Measurements from ENCODE around the gene KLHL15.

KLHL15 gene

DNA sequence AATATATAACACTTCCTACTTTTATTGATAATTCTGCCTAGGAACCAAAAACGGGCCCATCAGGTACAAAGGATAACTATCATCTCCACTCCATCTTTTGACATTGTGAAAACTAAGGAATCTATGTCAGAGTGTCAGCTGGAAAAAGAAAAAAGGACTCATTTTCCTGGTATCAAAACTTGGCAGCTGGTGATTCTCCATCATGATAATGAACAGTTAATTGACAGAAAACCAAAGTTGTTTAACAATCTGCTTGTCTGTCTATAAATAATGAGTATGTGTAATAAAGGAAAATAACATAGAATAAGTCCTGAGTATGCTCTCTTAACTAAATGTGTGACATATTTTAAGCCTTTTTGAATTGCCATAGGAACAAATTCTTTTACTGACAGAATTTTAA is 87.8 kb downstream of the KLHL15 start:
- Histone ChIP-seq H3K4me2 (no peak overlapping the region), H3K36me3 (ENCODE audit: insufficient read depth) (no peaks in the 10 kb centered on the region), H3K27ac (no peak overlapping the region), H4K20me1 (ENCODE audit: insufficient read depth) (no peaks in the 10 kb centered on the region), H3K4me1 (ENCODE audit: low read depth, poor library complexity, severe bottlenecking) (no peaks in the 10 kb centered on the region), H2AFZ (ENCODE audit: low read depth) (no peak overlapping the region), H3K9ac (no peak overlapping the region), H3K4me3 (IDR thresholded peaks at IDR 0.05; ENCODE audit: insufficient read depth, low read depth, low read length) (no peak overlapping the region), H3K27me3 (ENCODE audit: insufficient read depth, low read depth) (no peaks in the 10 kb centered on the region), H3K79me2 (ENCODE audit: insufficient read depth, low read depth) (no peaks in the 10 kb centered on the region)
- TF ChIP-seq, protein P1, sequence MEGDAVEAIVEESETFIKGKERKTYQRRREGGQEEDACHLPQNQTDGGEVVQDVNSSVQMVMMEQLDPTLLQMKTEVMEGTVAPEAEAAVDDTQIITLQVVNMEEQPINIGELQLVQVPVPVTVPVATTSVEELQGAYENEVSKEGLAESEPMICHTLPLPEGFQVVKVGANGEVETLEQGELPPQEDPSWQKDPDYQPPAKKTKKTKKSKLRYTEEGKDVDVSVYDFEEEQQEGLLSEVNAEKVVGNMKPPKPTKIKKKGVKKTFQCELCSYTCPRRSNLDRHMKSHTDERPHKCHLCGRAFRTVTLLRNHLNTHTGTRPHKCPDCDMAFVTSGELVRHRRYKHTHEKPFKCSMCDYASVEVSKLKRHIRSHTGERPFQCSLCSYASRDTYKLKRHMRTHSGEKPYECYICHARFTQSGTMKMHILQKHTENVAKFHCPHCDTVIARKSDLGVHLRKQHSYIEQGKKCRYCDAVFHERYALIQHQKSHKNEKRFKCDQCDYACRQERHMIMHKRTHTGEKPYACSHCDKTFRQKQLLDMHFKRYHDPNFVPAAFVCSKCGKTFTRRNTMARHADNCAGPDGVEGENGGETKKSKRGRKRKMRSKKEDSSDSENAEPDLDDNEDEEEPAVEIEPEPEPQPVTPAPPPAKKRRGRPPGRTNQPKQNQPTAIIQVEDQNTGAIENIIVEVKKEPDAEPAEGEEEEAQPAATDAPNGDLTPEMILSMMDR (conservative IDR thresholded peaks at IDR 0.05; ENCODE audit: low read depth, low read length): no peak

DNA sequence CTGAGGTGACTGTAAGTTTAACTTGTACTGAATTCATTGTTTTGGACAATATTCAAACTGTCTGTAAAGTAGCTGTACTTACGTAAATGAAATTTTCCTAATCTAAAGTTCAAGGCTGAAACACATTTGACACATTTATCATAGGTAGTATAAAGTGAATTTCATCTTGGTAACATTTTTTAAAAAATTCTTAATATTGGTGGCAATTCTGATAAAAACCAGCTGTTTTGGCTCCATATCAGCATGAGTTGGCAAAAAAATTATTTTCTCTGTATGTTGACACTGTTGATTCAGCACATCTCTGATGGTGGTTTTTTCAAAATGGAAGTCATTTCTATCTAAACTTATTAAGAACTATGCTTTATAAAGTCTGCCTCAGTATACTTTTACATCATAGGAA is 88.3 kb downstream of the KLHL15 start:
- H3K27me3 ChIP-seq (ENCODE audit: insufficient read depth, low read depth): no peaks in the 10 kb centered on the region
- TF ChIP-seq, protein P1 (conservative IDR thresholded peaks at IDR 0.05; ENCODE audit: low read depth, low read length): no peak
- no peak overlapping the region for H3K4me3 ChIP-seq (IDR thresholded peaks at IDR 0.05; ENCODE audit: insufficient read depth, low read depth, low read length)
- no peaks in the 10 kb centered on the region for H4K20me1 ChIP-seq (ENCODE audit: insufficient read depth)
- H3K9ac ChIP-seq: no peak overlapping the region
- H3K4me2 ChIP-seq: no peak overlapping the region
- H2AFZ ChIP-seq (ENCODE audit: low read depth): no peak overlapping the region
- H3K36me3 ChIP-seq (ENCODE audit: insufficient read depth): no peaks in the 10 kb centered on the region
- no peaks in the 10 kb centered on the region for H3K4me1 ChIP-seq (ENCODE audit: low read depth, poor library complexity, severe bottlenecking)
- H3K79me2 ChIP-seq (ENCODE audit: insufficient read depth, low read depth): no peaks in the 10 kb centered on the region
- no peak overlapping the region for H3K27ac ChIP-seq

DNA sequence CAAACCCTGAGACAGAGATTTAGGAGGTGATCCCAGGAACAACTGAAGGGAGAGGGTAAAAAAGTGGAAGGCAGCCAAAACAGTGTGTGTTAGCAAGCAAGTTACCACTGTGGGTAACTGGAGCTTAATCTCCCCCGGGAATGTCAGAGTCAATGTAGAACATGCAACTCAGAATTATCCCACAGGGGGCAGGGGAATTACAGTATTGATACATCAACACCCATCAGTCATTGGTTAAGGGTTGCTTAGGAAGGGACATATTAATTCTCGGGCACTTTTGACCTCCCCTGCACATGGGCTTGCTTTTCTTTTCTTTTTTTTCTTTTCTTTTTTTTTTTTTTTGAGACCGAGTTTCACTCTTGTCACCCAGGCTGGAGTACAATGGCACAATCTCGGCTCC is 89.9 kb downstream of the KLHL15 start:
- Histone ChIP-seq H3K4me1 (ENCODE audit: low read depth, poor library complexity, severe bottlenecking) (no peaks in the 10 kb centered on the region), H3K36me3 (ENCODE audit: insufficient read depth) (no peaks in the 10 kb centered on the region), H3K27me3 (ENCODE audit: insufficient read depth, low read depth) (no peaks in the 10 kb centered on the region), H3K4me3 (IDR thresholded peaks at IDR 0.05; ENCODE audit: insufficient read depth, low read depth, low read length) (no peak overlapping the region), H2AFZ (ENCODE audit: low read depth) (no peak overlapping the region), H3K27ac (no peak overlapping the region), H4K20me1 (ENCODE audit: insufficient read depth) (no peaks in the 10 kb centered on the region), H3K4me2 (no peak overlapping the region), H3K9ac (no peak overlapping the region), H3K79me2 (ENCODE audit: insufficient read depth, low read depth) (no peaks in the 10 kb centered on the region)
- TF ChIP-seq, protein P1 (conservative IDR thresholded peaks at IDR 0.05; ENCODE audit: low read depth, low read length): no peak

DNA sequence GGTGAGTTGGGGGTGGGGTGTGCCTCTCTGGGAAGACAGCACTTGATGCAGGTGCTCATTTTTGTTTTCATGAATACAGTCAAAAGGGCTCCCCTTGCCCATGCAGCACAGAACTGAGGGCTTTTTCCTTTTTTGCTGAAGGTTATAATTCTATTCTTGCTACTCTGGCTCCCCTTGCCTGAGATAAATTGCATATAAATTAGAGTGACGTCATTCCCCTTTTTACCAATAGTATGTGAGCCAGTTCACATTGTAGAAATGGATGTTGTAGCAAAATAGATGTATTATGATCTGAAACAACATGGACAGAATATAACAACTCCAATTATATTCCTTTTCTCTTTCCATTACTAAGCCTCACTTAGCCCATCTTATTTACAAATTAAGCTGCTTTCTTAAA is 90.8 kb downstream of the KLHL15 start:
- Histone ChIP-seq H3K27me3 (ENCODE audit: insufficient read depth, low read depth) (no peaks in the 10 kb centered on the region), H3K79me2 (ENCODE audit: insufficient read depth, low read depth) (no peaks in the 10 kb centered on the region), H2AFZ (ENCODE audit: low read depth) (no peak overlapping the region), H3K27ac (no peak overlapping the region), H3K36me3 (ENCODE audit: insufficient read depth) (no peaks in the 10 kb centered on the region), H3K4me3 (IDR thresholded peaks at IDR 0.05; ENCODE audit: insufficient read depth, low read depth, low read length) (no peak overlapping the region), H3K4me2 (no peak overlapping the region), H3K9ac (no peak overlapping the region), H3K4me1 (ENCODE audit: low read depth, poor library complexity, severe bottlenecking) (no peaks in the 10 kb centered on the region), H4K20me1 (ENCODE audit: insufficient read depth) (no peaks in the 10 kb centered on the region)
- TF ChIP-seq, protein P1 (conservative IDR thresholded peaks at IDR 0.05; ENCODE audit: low read depth, low read length): no peak

DNA sequence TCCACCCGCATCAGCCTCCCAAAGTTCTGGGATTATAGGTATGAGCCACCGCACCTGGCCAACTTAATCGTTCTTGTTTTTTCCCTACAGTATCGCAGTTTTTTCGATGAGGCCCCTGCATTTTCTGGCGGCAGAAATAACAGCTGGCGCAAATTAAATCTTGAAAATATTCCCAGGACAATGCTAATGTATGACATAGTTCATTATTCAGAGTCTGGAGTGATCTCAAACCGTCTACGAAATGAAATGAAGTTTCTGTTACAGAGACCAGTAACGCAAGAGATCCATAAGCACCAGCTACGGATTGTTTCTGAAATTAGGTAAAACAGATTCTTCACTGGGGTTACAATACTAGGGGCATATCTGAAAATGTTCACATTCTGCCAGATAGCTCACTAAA is 91.9 kb downstream of the KLHL15 start:
- Histone ChIP-seq H3K4me3 (IDR thresholded peaks at IDR 0.05; ENCODE audit: insufficient read depth, low read depth, low read length) (no peak overlapping the region), H3K4me2 (no peak overlapping the region), H3K36me3 (ENCODE audit: insufficient read depth) (no peaks in the 10 kb centered on the region), H3K27me3 (ENCODE audit: insufficient read depth, low read depth) (no peaks in the 10 kb centered on the region), H3K79me2 (ENCODE audit: insufficient read depth, low read depth) (no peaks in the 10 kb centered on the region), H3K27ac (no peak overlapping the region), H3K9ac (no peak overlapping the region), H3K4me1 (ENCODE audit: low read depth, poor library complexity, severe bottlenecking) (no peaks in the 10 kb centered on the region), H4K20me1 (ENCODE audit: insufficient read depth) (no peaks in the 10 kb centered on the region), H2AFZ (ENCODE audit: low read depth) (no peak overlapping the region)
- TF ChIP-seq, protein P1 (conservative IDR thresholded peaks at IDR 0.05; ENCODE audit: low read depth, low read length): no peak
